Urothelium cell line (cell line): ENCODE results near the gene PTCRA.
"Not testable (repeated sequence)": the region's sequence is repeated elsewhere in the genome, so short reads cannot be mapped to it uniquely, and the experiment has no call there.

Experiments
- DNase-seq: peaks from one replicate; pipeline ENCODE4 v3.0.0; 2011; ENCODE audit warnings: low spot score, mixed read lengths
- FAIRE-seq: peaks from 2 replicates; lab custom pipeline; 2011; peaks lifted over from hg19 to GRCh38; lab: Jason Lieb, UNC

The PTCRA gene

DNA sequence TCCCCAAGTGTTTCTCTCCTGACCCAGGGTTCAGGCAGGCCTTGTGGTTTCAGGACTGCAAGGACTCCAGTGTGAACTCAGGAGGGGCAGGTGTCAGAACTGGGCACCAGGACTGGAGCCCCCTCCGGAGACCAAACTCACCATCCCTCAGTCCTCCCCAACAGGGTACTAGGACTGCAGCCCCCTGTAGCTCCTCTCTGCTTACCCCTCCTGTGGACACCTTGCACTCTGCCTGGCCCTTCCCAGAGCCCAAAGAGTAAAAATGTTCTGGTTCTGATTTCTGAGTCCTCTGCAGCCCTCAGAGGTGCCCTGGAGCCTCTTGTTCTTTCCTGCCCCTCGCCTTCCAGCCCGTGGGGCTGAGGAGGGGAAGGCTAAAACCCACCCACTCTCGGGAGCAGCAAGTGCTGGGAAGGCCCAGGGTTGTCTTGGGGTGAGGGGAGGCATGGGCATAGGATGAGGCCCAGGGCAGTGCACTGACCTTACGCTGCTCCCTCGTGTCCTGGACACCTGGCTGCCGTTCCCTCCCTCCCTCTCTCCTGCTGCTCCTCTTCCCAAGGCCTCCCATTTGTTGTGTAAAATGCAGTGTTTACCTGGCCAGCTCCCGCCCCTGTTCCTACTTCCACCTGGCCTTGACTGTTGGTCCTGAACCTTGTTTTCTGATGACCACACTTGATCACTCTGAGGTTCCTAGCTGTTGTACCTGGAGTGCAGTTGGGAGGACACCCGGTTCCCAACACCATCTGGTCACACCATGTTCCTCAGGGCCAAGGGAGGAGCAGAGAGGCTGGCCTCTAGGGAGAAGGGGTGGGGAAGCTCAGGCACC, 23.3 kb downstream of the PTCRA start:
- FAIRE-seq (no peak), DNase-seq (no peak)

DNA sequence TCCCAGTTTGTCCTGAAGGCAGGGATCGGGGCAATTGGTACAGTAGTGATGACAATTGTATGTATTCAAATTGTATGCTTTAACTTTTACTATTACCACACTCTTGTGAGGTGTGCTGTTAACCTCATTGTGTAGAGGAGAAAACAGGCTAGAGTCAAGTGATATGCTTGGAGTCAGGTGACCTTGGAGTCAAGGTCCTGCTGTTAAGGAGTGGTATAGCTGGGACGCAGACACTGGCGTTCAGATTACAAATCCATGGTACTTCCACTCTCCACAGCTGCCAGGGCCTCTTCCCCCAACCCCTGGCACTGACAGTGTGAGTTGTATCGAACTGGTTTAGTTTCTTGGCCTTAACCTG, 23.9 kb downstream of the PTCRA start:
- DNase-seq (no peak), FAIRE-seq (no peak)

DNA sequence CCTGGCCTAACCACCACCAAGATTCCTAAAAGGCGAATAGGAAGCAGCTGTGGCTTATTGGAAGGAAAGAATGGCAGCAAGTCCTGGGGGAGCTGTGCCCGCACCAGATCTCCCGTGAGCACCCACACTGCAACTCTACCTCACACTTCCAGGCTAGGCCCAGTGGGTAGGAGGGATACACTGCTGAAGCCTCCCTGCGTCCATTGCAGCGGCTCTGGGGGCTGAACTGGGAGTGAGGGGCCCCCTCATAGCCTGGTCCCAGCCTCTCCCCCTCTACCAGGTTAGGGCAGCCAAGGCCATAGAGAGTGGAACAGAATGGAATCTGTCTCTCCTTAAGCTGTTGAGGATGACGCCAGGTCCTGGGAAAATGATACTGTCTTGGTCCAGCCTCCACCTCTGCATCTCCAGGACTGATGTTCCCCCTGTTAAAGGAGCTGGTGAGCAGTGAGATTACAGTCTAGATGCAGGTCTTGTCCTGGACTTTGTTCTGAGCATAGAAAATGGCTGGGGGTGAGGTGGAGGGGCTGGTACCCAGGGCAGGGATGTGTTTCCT, 24.7 kb downstream of the PTCRA start:
- no peak for FAIRE-seq
- DNase-seq = no peak

DNA sequence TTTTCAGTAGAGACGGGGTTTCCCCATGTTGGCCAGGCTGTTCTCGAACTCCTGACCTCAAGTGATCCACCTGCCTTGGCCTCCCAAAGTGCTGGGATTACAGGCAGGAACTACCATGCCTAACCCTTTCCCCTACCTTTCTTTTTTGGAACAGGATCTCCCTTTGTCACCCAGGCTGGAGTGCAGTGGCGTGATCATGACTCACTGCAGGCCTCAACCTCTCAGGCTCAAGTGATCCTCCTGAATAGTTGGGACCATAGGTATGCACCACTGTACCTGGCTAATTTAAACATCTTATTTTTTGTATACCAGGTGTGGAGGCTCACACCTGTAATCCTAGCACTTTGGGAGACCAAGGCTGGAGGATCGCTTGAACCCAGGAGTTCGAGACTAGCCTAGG, 25.5 kb downstream of the PTCRA start:
- not testable (repeated sequence) for FAIRE-seq, DNase-seq

DNA sequence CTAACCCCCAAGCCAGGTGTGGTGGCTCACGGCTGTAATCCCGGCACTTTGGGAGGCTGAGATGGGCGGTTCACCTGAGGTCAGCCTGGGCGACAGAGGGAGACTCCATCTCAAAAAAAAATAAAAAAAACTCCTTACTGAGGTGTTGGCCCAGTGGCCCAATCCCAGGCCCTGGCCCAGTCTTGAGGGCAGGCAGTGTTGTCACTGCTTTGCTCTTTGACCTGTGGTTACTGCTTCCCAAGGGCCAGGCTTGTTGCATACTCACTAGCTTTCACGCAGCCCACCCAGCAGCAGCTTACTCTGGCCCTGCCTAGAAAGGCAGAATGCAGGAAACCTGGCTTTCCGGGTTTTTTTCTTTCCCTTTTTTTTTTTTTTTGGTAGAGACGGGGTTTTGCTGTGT, 26.6 kb downstream of the PTCRA start:
- DNase-seq (no peak), FAIRE-seq (no peak)

DNA sequence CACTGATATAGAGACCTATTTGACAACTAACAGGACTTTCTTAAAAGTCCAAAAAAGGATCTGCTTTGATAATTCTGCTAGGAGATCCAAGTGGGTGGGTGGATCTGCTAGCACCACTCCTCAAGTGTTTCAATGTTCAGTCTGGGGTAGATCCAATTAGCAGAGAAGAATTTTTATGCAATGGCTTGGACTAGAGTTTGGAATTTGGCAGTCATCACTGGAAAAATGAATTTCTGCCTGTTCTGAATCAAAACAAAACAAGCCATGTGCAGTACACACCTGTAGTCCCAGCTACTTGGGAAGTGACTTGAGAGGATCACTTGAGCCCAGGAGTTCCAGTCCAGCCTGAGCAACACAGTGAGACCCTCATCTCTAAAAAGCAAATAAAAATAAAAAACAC, 32.1 kb downstream of the PTCRA start:
- DNase-seq (no peak), FAIRE-seq (no peak)

DNA sequence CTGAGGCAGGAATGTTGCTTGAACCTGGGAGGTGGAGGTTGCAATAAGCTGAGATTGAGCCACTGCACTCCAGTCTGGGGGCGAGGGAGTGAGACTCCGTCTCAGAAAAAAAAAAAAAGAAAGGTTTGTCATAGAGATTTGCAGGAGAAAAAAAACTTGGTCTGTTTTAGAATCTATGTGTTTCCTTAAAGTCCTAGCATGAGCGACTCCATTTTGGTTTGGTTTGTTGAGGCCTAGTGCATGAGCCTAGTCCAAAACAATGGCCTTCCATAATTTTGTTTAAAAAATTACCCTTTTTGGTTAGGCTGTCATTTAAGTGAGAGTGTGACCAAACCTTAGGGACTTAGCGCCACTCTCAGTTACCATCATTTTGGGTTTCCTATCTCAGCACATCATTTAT, 36.5 kb downstream of the PTCRA start:
- FAIRE-seq (no peak), DNase-seq (no peak)

DNA sequence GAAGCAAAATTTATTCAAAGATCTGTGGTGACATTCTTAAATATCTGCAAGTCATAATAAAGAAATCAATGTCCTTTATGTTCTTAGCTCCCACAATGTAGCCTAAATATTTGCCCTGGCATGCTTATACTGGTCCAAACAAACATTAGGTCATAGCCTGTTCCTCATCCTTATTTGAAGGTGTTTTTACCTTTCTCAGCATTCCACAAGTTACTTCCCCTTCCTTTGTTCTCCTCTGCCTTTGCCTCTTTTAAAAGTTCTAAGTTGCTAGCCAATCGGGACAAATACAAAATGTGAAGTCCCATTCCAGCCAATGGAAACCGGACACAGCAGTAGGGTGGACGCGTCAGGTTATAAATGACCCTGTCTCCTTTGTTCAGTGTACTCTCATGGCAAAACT, 38.6 kb downstream of the PTCRA start:
- not testable (repeated sequence) for DNase-seq, FAIRE-seq

DNA sequence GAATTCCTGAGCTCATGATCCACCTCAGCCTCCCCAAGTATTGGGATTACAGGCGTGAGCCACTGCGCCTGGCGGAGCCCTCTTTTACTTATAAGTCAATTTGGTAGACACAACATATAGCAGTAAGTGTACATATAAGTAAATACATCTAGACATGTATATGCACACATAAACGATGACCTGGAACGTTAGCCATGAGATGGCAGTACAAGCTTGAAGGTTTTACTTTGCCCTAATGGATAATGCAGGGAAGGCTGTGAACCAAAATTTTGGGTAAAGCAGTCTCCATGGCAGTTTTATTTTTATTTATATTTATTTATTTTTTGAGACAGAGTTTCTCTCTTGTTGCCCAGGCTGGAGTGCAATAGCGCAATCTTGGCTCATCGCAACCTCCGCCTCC, 42.3 kb downstream of the PTCRA start:
- DNase-seq = no peak
- FAIRE-seq = no peak

DNA sequence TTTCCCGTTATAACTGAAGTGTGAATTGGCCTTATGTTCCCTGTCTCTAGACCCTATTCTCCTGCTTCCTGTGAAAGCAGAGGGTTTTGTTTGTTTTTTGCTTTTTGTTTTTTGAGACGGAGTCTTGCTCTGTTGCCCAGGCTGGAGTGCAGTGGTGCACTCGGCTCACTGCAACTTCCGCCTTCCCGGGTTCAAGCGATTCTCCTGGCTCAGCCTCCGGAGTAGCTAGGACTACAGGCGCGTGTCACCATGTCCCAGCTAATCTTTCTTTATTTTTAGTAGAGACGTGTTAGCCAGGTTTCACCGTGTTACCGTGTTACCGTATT, 44.0 kb downstream of the PTCRA start:
- FAIRE-seq = no peak

DNA sequence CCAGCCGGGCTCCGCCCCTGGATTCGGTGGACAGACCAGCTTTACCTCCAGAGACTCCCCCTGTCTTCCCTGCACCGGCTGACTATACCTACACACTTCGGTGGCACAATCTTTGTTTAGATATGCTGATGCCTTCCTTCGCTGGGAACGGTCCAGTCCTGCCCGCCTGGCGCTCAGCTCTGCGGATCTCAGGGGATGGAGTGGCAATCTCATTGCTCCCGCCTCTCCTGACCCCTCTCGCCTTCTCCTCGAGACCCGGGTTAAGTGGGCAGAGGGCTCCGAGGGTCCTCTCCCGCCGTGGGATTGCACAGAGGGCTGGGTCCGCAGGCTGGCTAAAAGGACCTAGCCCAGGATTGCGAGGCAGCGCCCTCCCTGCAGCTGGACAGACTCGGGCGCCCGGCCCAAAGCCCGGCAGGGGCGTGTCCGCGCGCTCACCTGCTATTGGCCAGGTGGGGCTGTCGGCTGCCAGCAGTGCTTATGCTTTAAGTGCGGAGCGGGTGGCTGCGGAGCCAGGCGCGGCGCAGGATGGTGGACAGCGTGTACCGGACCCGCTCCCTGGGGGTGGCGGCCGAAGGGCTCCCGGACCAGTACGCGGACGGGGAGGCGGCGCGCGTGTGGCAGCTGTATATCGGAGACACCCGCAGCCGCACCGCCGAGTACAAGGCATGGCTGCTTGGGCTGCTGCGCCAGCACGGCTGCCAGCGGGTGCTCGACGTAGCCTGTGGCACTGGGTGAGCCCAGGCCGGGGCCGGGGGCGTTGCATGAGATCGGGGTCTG, 44.6 kb downstream of the PTCRA start, which contains the start of gene GNMT:
Gene GNMT (plus strand): TSS at position 512 of the 777 bp plus-strand sequence. CDS start 14 bp downstream, at position 526.
- DNase-seq (no peak), FAIRE-seq (no peak)

More for the DNA sequence above, 44.0 kb downstream of the PTCRA start:
- DNase-seq = no peak

DNA sequence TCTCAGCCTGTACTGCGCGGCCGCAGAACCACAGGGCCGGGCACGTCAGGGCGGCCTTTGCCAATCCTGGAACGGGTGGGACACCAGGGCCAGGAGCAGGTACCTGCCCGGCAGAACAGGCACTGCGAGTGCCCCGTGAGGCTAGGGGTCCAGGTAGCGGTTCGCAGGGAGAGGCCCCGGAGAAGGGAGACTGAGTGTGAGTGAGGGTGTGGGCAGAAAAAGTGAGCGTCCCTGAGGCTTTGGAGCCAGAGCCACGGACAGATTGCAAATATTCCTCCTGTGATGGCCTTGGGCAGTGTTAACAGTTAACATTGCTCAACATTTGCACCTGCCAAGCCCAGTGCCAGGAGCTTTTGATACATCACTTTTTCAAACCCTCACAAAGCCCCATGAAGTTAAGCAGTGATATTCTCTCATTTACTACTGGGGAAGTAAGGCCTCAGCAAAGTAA, 45.2 kb downstream of the PTCRA start:
- DNase-seq (no peak), FAIRE-seq (no peak)

DNA sequence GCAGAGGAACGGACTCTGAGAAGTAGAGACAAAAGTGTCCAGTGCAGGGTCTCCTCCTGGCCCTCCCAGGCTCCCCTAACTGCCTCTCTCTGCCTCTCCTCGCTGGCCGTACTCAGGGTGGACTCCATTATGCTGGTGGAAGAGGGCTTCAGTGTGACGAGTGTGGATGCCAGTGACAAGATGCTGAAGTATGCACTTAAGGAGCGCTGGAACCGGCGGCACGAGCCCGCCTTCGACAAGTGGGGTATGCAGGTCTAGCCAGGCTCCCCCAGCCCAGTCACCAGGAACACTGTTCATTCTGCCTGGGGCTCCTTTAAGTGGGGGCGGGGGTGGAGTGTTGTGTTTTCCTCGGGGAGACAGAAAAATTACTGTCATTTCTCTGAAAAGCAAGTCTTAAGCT, 46.2 kb downstream of the PTCRA start:
- FAIRE-seq (no peak), DNase-seq (no peak)

DNA sequence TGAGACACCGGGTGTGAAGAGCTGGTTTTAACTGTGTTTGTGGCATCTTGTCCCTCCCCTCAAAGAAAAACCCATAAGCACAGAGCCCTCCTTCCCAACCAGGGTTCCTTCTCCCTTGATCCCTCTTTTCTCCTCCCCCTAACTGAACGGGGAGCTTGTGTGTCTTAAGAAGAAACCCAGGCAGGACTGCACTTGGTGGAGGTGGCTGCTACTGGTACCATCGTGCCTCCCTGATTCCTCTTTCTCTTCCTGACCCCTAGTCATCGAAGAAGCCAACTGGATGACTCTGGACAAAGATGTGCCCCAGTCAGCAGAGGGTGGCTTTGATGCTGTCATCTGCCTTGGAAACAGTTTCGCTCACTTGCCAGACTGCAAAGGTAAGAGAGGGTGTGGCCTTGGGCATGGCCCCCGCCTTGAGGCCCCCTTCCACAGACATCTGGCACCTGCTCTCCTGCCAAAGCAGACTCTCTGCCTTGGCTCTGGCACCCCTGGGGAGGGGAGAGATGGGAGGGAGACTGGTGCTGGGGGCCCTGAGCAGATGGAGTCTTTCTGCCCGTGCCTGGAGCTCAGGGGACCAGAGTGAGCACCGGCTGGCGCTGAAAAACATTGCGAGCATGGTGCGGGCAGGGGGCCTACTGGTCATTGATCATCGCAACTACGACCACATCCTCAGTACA, 46.8 kb downstream of the PTCRA start:
- DNase-seq (no peak), FAIRE-seq (no peak)

DNA sequence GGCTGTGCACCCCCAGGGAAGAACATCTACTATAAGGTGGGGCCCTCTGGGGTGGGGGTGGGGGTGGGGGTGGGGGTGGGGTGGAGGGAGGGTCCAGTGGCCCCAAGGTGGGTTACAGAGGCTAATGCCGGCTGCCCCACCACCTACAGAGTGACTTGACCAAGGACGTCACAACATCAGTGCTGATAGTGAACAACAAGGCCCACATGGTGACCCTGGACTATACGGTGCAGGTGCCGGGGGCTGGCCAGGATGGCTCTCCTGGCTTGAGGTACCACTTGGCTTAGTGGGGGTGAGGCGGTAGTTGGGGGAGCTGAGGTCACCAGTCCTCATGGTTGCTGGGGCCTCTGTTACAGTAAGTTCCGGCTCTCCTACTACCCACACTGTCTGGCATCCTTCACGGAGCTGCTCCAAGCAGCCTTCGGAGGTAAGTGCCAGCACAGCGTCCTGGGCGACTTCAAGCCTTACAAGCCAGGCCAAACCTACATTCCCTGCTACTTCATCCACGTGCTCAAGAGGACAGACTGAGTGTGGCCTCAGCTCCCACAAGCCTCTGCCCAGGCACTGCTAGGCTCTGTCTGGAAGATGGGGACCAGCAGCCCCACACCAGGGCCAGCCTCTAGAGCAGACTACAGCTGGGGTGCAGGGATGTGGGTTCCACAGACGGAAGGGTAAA, 47.5 kb downstream of the PTCRA start:
- no peak for FAIRE-seq
- no peak for DNase-seq

DNA sequence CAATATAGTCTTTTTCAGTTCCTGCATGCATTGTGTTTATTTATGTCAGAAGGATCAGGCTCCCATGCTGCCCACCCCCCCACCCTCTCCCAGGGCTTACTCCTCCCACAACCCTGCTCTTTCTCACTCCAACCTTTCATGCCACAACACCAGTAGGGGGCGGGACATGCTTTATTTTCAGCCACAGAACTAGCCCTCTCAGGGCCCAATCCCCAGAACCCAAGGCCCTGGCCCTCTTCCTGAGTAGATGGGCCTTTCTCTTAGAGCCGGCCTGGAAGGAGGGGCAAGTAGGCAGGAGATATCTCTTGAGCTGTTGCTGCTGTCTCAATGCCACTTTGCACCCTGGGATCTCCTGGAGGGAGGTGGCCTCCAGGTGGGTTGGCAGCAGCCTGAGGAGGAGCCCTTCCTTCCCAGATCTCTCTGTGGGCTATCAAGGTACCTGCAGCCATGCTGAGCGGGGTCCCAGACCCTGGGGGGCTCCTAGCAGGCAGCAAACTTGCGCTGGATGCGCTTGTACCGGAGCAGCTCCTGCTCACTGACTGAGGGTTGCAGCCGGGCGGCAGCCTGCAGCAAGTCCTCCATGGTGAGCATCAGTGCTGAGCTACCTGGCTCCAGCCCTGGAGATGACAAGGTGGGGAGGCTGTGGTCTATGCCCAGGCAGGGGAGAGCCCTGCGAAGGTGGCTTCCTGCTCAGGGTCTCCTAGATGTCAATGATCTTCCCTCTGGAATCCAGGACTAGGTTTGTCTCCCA, 48.2 kb downstream of the PTCRA start:
- no peak for FAIRE-seq
- peak; percentile 47 for DNase-seq

DNA sequence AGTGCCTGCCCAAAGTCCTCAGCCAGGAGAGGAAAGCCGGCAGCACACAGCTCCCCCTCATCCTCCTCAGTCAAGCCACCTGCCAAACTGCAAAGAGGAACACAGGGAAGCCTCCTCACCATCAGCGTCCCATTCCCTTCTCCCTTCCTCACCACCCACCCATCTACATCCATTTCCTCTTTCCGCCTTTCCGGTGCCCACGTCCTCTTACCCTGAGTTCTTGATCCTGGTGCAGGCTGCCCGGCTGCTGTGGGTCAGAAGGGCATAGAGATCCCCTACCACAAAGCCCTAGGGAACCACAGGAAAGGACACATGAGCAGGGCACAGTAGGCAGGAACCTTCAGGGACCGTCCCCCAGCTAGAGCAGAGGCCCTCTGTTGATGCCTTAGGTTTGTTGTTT, 50.7 kb downstream of the PTCRA start:
- no peak for DNase-seq
- no peak for FAIRE-seq

DNA sequence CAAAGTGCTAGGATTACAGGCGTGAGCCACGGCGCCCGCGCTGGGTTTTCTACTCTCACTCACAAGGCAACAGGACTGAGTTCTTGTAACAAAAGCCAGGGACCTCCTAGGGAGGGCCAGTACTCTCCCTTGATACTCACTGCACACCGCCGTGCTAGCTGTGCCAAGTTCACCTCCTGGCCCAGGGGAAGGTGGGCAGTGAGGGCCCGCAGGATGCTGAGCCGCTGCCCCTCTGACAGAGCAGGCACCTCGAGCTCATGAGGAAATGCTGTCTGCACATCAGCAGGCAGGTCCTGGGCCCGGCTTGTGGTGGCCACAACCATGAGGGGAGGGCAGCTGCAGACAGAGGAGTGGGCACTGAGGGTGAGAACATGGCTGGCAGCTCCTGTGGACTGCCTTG, 51.4 kb downstream of the PTCRA start:
- DNase-seq (no peak), FAIRE-seq (no peak)

DNA sequence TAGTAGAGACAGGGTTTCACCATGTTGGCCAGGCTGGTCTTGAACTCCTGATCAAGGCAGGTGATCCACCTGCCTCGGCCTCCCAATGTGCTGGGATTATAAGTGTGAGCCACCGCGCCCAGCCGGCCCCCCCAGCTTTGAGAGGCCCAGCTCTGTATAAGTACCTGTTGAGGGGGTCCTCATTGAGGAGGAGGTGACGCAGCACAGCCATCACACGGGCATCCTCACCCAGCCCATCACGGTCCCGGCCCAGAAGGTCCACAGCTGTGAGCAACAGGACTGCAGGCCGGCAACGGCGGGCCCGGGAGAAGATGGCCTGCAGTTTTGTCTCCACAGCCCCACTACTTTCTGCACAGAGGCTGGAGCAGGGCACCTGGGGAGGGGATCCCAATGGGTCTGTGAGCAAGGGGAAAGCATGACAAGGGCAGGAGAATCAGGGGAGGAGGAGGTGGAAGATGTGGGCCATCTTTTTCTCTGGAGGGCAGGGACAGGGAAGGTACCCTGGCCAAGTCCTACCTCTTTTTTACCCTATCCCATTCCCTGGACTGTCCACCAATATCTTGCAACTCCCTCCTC, 52.4 kb downstream of the PTCRA start:
- DNase-seq (no peak), FAIRE-seq (no peak)

DNA sequence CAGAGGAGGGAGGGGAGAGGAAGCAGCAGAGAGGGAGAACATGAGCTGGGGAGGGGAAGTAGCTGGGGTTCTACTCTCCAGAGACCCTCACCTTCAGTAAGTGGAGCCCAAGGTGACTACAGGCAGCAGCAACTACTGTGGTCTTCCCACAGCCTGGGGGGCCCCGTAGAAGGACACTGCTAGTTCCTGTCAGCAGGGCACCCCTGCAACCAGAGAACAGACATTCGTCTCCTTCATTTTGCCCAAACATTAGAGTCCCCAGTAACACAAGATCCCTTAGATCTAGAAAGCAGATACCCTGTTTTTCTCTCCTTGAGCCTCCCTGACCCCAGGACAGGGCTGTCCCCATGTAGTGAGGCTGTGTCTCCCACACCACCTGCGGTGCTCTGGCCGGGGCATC, 52.9 kb downstream of the PTCRA start:
- FAIRE-seq (no peak), DNase-seq (no peak)
